Transverse colon (tissue), 4 donors: ENCODE data around the gene ACAD8.

Experiments
- EP300 ChIP-seq: sonication (generic); formaldehyde crosslinking; IDR thresholded peaks from one replicate; pipeline ENCODE4 v1.6.1; 2017; ENCODE audit warnings: antibody characterized with exemption, low read depth
- POLR2A ChIP-seq: fragments of 450-650 bp; IDR thresholded peaks from one replicate; pipeline ENCODE4 v1.6.1; 2016; ENCODE audit warnings: antibody characterized with exemption, mild to moderate bottlenecking, moderate library complexity
- POLR2AphosphoS5 ChIP-seq, 3 donors: sonication (generic); formaldehyde crosslinking; IDR thresholded peaks; one replicate each; pipeline ENCODE4 v1.6.1; 2016; ENCODE audit warnings: antibody characterized with exemption in 3 of 3
- TF ChIP-seq, protein P1 (sequence below), 5 experiments: fragments of 200-600 bp in 3 of 5; fragments of 450-650 bp in 2 of 5; sonication (generic) in 3 of 5; IDR thresholded peaks; 1 replicate in 2 of 5; 2 replicates in 3 of 5; pipeline ENCODE4 v1.5.1; 2016 to 2017; ENCODE audit warnings: antibody characterized with exemption in 5 of 5, inconsistent platforms in 3 of 5, mild to moderate bottlenecking in 2 of 5, moderate library complexity in 1 of 5

- TF ChIP-seq, protein P1, sequence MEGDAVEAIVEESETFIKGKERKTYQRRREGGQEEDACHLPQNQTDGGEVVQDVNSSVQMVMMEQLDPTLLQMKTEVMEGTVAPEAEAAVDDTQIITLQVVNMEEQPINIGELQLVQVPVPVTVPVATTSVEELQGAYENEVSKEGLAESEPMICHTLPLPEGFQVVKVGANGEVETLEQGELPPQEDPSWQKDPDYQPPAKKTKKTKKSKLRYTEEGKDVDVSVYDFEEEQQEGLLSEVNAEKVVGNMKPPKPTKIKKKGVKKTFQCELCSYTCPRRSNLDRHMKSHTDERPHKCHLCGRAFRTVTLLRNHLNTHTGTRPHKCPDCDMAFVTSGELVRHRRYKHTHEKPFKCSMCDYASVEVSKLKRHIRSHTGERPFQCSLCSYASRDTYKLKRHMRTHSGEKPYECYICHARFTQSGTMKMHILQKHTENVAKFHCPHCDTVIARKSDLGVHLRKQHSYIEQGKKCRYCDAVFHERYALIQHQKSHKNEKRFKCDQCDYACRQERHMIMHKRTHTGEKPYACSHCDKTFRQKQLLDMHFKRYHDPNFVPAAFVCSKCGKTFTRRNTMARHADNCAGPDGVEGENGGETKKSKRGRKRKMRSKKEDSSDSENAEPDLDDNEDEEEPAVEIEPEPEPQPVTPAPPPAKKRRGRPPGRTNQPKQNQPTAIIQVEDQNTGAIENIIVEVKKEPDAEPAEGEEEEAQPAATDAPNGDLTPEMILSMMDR (IDR thresholded peaks at IDR 0.05) = no peak
- TF ChIP-seq POLR2AphosphoS5 (IDR thresholded peaks at IDR 0.05) (no peak), EP300 (no peak), POLR2A (peak; percentile 8)
Observed at GRCh38 chr11:134224710-134225664, 28.4 kb upstream of the ACAD8 start.
